GF-D8 (cell line): ENCODE data around the gene LRRN2.
"Not testable (repeated sequence)": the region's sequence is repeated elsewhere in the genome, so short reads cannot be mapped to it uniquely, and the experiment has no call there.

Source experiments
- DNase-seq: peaks from one replicate; lab custom pipeline; 2025; lab: John Stamatoyannopoulos, UW

Gene LRRN2

DNA sequence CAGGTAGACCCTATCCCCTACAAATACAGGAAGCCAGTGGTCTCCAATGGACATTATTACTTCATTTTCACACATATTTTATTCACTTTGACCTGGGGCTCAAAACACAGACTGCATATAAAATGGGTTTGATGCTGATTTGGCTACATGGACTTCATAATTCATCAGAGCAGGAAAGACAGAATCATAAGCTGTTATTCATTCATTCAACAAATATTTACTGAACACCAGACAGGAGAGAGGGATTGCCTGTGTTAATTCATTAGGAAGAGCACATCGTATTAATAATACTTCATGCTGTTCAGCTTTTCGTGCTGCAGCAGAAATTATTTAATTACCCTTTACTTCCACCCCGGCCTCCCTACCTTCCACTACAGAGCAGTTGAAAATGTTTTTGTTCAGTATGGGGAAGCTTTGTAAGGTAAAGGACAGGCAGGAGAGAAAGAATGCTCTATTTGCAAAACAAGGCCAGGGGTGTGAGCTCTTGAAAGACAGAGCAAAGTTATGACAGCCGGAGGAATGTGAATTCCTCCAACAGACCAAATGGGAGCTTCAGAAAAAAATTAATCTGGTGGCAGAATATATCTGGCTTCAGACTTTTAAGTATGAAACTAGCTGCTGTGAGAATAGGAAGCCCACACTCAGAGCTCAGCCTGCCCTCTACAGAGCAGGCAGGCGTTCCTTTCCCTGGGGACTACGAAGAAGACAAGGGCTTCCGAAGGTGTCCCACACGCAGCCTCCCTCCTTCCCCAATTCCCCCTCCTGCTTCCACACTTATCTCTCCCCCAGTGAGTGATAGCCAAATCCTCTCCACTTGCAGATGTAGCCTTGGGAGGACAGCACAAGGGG lies 111.3 kb downstream of the LRRN2 start:
- no peak for DNase-seq

GRCh38 chr1:204572923-204573922 lies 112.3 kb downstream of the LRRN2 start:
- no peak for DNase-seq

DNA sequence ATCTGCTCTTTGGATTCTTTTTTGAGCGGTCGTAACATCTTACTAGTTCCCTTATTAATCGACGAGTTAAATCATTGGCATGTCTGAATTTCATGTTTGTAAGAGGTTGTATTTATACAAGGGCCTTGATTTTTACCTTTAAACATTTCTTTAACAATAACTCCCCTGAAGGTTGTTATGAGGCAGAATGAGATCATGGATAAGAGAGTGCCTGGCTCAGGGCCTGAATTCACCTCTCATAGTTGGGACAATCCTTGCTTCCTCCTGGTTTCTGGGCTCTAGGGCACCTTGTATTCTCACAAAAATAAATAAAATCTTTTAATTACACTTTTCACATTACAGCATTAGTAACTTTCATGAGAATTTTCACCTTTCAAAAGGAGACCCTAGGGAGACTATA lies 113.9 kb downstream of the LRRN2 start:
- no peak for DNase-seq

DNA sequence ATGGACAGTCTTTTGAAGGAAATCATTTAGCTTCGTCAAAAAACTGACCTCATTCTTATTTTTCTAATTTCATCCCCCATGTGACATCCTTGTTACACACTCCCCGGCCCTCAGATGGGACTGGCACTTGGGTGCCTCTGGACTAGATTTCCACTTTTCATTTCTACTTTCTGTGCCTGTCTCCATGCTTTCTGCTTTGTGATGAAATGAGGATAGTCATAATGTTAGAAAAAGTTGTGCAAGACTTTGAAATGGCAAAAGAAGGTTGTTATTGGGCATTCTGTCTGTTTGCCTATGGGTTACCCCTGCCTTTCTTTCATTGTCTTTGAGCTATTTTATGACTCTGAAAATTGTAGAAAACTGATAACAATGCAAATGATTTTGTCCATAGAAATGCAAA lies 114.4 kb downstream of the LRRN2 start:
- DNase-seq: no peak

GRCh38 chr1:204570021-204570420 lies 115.5 kb downstream of the LRRN2 start:
- DNase-seq: not testable (repeated sequence)

GRCh38 chr1:204569478-204569877 lies 116.1 kb downstream of the LRRN2 start:
- DNase-seq: no peak

GRCh38 chr1:204568576-204569315 lies 116.8 kb downstream of the LRRN2 start:
- DNase-seq: no peak
